RWPE1 (cell line): Measurements from ENCODE around the gene NUCKS1.
A peak's percentile ranks its signal among the peaks of the same experiment; 100 is the strongest.

Source experiments
- CTCF ChIA-PET: fragments of 350-600 bp; sonication (Branson Sonifier 250); formaldehyde crosslinking; extraction: SDS; loops from one replicate; lab custom pipeline; 2021; lab: Yijun Ruan, JAX
- POLR2A ChIA-PET: fragments of 400-600 bp; formaldehyde crosslinking; extraction: SDS; loops from one replicate; lab custom pipeline; 2020; ENCODE audit warnings: antibody characterized with exemption; ENCODE audit not compliant: low non-redundant PET; lab: Yijun Ruan, JAX
- DNase-seq: peaks from one replicate; pipeline ENCODE4 v3.0.0; 2012; ENCODE audit warnings: low spot score
- H3K27ac ChIP-seq: fragments of 450-650 bp; 2 replicates; pipeline ENCODE4 v1.5.1; 2017
- CTCF ChIP-seq: fragments of 450-650 bp; conservative IDR thresholded peaks from 2 replicates; pipeline ENCODE4 v1.5.1; 2017; ENCODE audit warnings: low read depth, mild to moderate bottlenecking

NUCKS1 gene

GRCh38 chr1:205774198-205775014 lies 24.4 kb upstream of the NUCKS1 start:
- DNase-seq: no peak
- ChIA-PET CTCF (interaction anchor here (0.6 to 1.6 kb wide), 5 partner anchors 18 to 924 kb away, joined by 3 to 5 read pairs (median 4); no protein-coding TSS in a partner anchor), POLR2A (interaction anchor here (0.6 to 0.7 kb wide), 2 partner anchors 14 to 409 kb away, joined by 3 to 7 read pairs; no protein-coding TSS in a partner anchor)
- peak overlapping the region; percentile 77 for H3K27ac ChIP-seq
- TF ChIP-seq CTCF: no peak

- DNase-seq: no peak
- H3K27ac ChIP-seq: no peak overlapping the region
- no peak for TF ChIP-seq CTCF
- CTCF ChIA-PET: interaction anchor here (0.6 kb wide), 1 partner anchor 196 kb away, joined by 3 read pairs; no protein-coding TSS in a partner anchor
- POLR2A ChIA-PET: no interaction called here
These were observed 22.6 kb upstream of the NUCKS1 start for GRCh38 chr1:205772607-205773032.

GRCh38 chr1:205770618-205771017 lies 20.6 kb upstream of the NUCKS1 start:
- no peak for DNase-seq
- H3K27ac ChIP-seq: no peak overlapping the region
- ChIA-PET POLR2A (no interaction called here), CTCF (no interaction called here)
- no peak for TF ChIP-seq CTCF

GRCh38 chr1:205769641-205770365 lies 19.8 kb upstream of the NUCKS1 start:
- no peak overlapping the region for H3K27ac ChIP-seq
- POLR2A ChIA-PET: no interaction called here
- TF ChIP-seq CTCF: no peak
- DNase-seq: no peak
- CTCF ChIA-PET: no interaction called here

GRCh38 chr1:205767248-205767647 lies 17.3 kb upstream of the NUCKS1 start:
- TF ChIP-seq CTCF: no peak
- no peak for DNase-seq
- ChIA-PET CTCF (no interaction called here), POLR2A (no interaction called here)
- H3K27ac ChIP-seq: no peak overlapping the region

- CTCF ChIA-PET: interaction anchor here (0.7 to 1.6 kb wide), 2 partner anchors 15 to 25 kb away, joined by 3 to 7 read pairs; no protein-coding TSS in a partner anchor
- peak overlapping the region; percentile 38; the same call in 1 of the 2 replicates for H3K27ac ChIP-seq
- no peak for TF ChIP-seq CTCF
These were observed 16.6 kb upstream of the NUCKS1 start for GRCh38 chr1:205766570-205766969.

More at GRCh38 chr1:205766570-205766969, 16.6 kb upstream of the NUCKS1 start:
- DNase-seq: no peak
- POLR2A ChIA-PET: no interaction called here
